GM04503 (cell line): ENCODE measurements around the gene NSUN7.
A peak's percentile ranks its signal among the peaks of the same experiment; 100 is the strongest.
"Not testable (repeated sequence)": the region's sequence is repeated elsewhere in the genome, so short reads cannot be mapped to it uniquely, and the experiment has no call there.

ENCODE experiments used
- DNase-seq: peaks from one replicate; pipeline ENCODE4 v3.0.0-alpha.2; 2012; ENCODE audit warnings: low read depth

NSUN7 gene, protein sequence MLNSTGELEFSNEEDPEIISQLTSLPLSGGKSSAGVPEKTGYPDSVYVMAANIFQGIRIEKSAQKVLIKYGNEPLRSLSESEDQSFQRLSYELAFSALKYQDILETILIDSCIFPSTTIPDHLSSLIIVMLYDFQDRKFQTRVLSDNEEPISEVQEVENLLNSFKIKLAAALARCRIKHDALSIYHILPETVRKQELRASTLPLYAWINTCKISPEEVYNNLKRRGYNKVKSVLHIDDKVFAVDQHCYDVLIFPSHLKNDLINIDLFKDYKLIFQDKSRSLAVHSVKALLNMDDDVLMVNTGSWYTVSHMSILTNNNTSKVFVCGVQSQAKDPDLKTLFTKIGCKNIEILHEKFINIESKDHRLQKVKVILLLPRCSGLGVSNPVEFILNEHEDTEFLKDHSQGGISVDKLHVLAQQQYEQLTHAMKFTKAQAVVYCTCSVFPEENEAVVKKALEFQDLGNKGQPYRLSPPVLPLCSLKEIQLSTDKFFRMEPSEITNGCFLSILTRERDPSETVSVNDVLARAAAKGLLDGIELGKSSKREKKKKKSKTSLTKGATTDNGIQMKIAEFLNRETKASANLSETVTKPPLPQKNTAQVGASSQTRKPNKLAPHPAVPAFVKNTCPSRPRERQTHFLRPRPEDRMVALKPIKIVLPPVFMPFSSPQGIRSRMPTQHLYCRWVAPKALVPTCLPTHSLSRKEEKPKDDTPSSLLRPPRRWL

DNA sequence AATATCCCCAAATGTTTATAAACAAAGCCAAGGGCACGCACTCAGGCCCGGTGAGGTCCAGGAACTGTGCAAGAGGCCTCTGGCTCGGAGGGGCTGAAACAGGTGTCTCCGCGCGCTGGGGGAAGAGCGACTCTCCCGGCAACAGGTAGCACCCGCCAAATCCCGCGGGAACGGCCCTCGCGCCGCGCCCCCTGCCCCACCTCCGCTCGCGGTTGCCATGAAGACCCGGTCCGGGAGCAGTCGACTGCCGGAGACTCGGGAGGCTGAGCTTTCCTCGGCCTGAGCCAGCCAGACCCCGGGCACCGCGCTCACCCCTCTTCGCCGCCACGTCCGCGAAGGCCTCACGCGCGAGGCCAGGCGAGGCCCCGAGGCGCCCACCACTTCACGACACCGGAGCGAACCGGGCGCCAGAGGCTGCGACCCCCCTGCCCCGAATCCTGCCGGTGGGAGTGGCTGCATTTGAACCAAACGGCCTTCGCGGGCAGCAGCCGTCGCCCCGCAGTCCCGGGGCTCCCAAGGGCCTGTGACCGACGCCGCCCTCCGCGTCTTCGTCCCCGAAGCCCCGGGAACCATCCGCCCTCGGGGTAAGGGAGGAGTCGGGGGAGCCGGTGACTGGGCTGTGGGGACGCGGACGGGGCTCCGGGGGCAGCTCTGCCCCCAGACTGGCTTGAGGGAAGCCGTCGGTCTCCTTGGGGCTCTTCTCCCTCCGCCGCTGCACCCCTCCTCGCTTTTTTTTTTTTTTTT, at the start of gene NSUN7:
Gene NSUN7, plus strand, starts transcription at position 239 of the 744 bp plus-strand sequence. CDS start 739 bp downstream, outside the sequence.
- no peak for DNase-seq

DNA sequence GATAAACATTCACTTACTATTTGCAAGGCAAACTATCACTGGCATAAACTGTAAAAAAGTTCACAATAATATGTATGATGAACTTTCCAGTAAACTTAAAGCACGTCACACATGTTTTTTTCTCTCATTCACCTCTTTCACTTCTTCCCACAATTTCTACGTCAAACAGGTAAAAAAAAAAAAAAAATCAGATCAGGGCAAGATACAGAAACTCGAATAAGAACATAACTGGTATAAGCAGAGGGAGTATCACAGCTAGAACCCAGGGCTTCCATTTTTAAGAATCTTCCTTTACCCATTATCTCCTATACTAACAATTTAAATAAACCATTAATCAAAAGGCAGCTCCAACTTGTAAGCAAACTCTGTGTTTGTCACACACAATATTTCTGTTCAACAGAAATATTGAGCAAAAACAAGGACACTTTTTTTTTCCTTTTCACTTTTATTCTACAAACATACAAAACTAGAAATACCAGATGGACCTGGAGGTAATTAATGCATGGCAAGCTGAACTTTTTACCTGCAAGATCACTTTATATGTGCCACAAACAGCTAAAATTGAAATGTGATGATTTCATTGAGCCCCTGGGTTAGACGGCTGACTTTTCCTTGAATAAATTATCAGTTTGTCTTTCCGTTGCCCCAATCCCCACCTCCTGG, 47.5 kb upstream of the NSUN7 start:
- DNase-seq, result no peak

DNA sequence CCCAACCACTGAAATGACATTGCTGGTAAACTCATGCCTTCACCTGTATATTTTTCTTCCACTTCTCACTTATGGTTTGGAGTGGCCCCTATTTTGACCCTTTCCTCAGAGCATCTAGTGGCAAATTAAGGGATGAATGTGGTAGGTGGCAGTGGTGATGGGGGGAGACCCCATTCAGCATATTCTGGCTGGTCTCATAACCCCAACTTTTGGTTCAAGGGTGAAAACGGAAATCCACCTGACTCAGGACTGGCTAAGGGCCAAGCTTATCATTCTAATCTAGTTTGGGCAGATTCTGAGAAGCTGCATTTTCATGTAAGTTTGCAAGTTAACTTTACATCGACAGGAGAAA, 47.0 kb upstream of the NSUN7 start:
- DNase-seq, result no peak

DNA sequence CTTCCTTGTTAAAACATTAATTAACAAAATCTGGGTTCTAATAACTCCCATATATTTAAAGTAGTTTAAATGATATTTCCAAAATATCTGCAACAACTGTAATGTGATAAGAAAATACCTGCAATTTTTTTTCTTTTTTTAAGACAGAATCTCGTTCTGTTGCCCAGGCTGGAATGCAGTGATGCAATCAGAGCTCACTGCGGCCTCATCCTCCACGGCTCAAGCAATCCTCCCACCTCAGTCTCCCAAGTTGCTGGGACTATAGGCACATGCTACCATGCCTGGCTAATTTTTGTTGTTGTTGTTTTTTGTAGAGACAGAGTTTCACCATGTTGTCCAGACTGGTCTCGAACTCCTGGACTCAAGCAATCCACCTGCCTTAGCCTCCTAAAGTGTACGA, 45.7 kb upstream of the NSUN7 start:
- no peak for DNase-seq

DNA sequence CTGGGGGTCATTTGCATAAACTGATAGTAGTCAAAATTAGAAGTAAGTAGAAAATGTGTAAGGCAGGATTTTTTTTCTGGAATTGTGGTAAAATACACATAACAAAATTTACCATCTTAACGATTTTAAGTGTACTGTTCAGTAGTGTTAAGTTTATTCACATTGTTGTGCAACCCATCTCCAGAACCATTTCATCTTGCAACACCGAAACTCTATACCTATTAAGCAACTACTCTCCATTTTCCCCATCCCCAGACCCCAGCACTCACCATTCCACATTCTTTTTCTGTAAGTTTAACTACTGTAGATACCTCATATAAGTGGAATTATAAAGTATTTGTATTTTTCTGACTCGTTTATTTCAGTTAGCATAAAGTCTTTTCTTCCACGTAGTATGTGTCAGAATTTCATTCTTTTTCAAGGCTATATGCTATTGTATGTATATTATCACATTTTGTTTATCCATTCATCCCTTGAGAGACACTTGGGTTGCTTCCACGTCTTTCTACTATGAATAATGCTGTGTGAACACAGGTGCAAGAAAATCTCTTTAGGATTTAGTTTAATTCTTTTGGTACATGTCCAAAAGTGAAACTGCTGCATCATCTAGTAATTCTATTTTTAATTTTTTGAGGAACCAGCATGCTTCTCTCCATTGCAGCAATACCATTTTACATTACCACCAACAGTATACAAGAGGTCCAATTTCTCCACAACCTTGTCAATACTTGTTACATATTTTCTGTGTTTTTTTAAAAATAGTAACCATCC, 39.1 kb upstream of the NSUN7 start:
- no peak for DNase-seq

GRCh38 chr4:40713001-40713400, 36.8 kb upstream of the NSUN7 start:
- not testable (repeated sequence) for DNase-seq

GRCh38 chr4:40713798-40714197, 36.0 kb upstream of the NSUN7 start:
- DNase-seq, result no peak

GRCh38 chr4:40718586-40718985, 31.2 kb upstream of the NSUN7 start:
- no peak for DNase-seq

GRCh38 chr4:40719008-40719623, 30.6 kb upstream of the NSUN7 start:
- DNase-seq, result peak; percentile 12

DNA sequence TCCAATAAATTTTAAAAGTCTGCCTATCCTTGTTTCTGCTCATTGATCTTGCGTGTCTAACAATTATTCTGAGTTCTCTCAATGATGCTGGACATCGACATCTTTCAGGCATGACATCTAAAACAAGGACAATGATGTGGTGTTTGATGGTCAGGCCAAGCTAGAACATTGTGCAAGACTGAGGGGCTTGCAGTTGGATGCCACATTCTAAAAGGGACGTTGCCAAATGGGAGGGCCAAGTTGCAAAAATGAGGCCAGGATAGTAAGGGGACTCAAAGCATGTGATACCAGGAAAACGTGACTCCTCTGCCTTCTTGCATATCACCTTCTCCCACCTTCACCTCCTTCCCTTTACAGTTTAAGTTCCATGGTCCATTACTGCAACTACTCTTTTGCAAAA, 29.4 kb upstream of the NSUN7 start:
- DNase-seq, result no peak

DNA sequence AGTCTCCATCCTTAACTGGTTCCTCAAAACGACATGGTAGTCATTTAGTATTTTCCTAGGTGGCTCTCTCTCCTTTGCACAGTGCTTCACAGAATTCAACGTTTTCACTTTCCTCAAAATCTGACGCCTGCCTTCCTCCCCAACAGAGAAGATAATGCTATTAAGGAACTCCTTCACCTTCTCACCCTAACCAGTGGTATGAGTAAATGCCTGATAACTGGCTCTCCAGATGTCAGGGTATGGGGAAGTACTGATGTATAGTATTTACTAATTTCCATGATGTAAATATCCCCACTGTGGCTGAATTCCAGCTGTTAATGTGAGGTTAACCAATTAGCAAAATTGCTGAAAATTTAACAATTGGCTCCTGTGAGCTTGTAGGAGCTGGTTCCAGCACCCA, 28.8 kb upstream of the NSUN7 start:
- no peak for DNase-seq

DNA sequence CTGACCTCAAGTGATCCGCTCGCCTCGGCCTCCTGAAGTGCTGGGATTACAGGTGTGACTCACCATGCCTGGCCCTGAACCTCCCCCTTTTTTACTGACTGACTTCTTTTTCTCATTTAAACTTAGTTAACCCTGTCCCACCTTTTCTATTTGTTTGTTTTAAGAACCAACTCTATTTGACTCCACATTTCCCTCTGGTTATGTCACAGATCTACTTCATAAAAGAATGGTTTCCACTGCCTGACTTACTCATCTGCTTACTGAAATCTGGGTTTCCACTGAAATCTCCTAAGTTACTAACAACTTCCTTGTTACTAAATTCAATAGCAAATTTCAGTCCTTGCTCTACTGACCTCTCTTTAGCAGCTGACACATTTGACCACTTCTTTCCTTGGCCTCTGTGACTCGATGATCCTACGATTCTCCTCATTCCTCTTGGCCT, 28.0 kb upstream of the NSUN7 start:
- DNase-seq, result no peak

DNA sequence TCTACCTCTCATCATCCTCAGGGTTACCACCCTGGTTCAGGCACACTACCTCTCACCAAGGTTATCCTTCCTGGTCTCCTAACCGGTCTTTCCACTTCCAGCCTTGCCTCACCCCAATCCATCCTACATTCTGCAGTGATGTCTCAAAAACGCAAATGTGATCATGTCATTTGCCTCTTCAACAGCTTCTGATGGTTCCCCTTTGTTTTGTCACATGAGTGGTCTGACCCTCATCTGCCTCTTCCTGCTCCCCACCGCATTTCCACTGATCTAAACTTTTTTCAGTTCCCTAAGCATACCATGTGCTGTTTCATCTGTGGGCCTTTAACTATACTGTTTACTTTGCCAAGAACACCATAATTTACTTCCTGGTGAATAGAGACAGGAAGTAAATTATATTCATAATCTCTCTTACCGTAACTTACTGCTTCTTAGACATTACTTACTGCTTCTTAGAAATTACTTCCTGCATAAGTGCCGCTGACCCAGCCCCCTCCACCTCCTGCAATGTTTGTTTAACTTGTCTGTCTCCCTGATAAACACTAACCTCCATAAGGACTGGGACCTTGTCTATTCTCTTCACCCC, 27.1 kb upstream of the NSUN7 start:
- no peak for DNase-seq

DNA sequence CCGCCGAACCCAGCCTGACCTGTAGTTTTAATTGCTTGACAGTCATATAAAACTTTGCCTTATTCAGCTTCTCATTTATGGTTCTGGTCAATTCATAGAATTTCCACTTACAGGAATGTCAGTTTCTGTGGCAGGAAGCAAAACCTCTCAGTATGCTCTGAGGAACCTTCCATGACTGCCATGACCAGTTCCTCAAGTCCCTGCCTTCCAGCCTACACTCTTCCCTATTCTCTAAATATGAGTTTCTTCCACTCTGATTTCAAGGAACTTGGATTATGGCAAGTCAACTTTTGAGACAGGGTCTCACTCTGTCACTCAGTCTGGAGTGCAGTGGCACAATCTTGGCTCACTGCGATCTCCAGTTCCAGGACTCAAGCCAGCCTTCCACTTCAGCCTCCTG, 26.0 kb upstream of the NSUN7 start:
- no peak for DNase-seq

DNA sequence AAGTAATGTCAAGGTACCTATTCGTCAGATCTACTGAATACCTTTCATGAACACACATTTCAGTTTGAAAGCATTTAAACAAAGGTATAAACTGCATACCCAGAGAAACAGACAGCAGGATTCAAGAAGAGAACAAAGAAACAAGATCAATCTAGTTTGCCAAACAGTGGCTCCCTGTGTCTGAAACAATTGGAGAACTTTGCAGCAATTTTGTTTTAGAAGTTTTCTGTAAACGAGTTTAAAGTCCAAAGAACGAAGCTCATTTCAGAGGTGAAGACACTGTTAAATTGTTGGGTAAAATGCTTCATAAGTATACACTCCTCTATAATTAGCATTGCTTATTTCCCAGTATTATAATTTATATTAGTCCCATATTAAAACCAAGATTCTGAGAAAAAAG, 21.4 kb upstream of the NSUN7 start:
- DNase-seq, result no peak

DNA sequence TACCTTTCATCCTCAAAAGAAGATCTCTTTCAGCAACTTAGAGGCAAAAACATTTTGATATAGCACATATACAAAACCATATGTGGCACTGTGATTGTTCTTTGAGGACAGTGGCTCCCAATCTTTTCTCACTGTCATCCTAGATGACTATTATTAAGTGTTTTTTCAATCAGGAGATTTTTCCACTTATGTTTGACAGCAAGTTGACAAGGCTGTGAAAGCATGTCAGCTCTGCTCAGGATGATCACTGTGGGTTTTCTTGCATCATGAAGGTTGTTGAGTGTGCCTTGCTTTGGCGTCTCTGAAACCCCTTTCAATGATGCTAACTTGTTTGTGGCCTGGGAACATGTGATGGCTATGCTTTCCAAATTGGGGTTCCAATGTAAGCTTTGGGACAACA, 20.2 kb upstream of the NSUN7 start:
- DNase-seq, result no peak

GRCh38 chr4:40730091-40730679, 19.6 kb upstream of the NSUN7 start:
- DNase-seq, result no peak

DNA sequence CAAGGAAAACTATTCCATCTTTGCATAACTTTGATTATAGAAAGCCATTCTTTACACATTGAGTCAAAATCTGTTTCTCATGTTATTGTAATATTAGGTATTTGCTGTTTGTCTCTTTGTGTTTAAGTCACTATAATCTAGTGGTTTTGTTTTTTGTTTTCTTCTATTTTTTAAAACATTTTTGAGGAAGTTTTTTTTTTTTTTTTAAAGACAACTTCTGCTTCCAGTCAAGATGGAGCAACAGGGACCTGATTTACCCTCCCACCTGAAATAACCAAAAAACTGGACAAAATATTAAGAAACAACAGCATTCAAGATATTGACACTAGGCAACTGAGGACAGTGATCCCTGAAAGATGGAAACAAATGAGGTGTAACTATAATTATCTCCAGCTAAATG, 18.4 kb upstream of the NSUN7 start:
- DNase-seq, result no peak

GRCh38 chr4:40731792-40732245, 17.9 kb upstream of the NSUN7 start:
- DNase-seq, result no peak

DNA sequence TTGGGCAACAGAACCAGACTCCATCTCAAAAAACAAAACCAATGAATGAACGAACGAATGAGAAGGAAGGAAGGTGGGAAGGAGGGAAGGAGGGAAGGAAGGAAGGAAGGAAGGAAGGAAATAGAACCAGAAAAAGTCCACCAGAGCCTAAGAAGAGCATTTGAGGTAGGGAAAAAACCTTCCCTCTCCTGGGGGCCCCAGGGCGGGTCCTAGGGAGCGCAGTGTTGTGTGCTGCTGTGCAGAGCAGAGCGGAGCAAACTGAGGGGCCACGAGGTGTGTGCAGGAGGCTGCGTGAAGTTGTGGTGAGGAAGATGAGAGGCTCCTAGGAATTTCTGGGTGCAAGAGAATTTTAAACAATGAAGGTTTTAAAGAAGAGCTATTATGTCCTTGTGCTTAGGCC, 16.0 kb upstream of the NSUN7 start:
- no peak for DNase-seq
